ENCODE results near the gene LILRB5.
"Not testable (repeated sequence)": the region's sequence is repeated elsewhere in the genome, so short reads cannot be mapped to it uniquely, and the experiment has no call there.

LILRB5 gene

GRCh38 chr19:54209811-54210494 is 47.1 kb downstream of the LILRB5 start:
- peak; percentile 98 for DNase-seq

- DNase-seq: peak; percentile 45
Measured at GRCh38 chr19:54209058-54209810, 47.8 kb downstream of the LILRB5 start.

- peak; percentile 57 for DNase-seq
Measured at GRCh38 chr19:54208784-54209057, 48.4 kb downstream of the LILRB5 start.

- DNase-seq: peak; percentile 68
Measured at GRCh38 chr19:54207983-54208783, 48.9 kb downstream of the LILRB5 start.

- no peak for DNase-seq
Measured at GRCh38 chr19:54207676-54207982, 49.4 kb downstream of the LILRB5 start.

- DNase-seq: not testable (repeated sequence)
Measured at GRCh38 chr19:54207193-54207592, 49.9 kb downstream of the LILRB5 start.

GRCh38 chr19:54206831-54207177 is 50.3 kb downstream of the LILRB5 start:
- DNase-seq: no peak

- DNase-seq: no peak
Measured at GRCh38 chr19:54206030-54206830, 50.8 kb downstream of the LILRB5 start.

GRCh38 chr19:54204767-54205468 is 52.2 kb downstream of the LILRB5 start:
- no peak for DNase-seq

GRCh38 chr19:54203151-54203611 is 53.9 kb downstream of the LILRB5 start:
- DNase-seq: no peak

GRCh38 chr19:54201980-54202379 is 55.1 kb downstream of the LILRB5 start:
- DNase-seq: no peak

- DNase-seq: no peak
Measured at GRCh38 chr19:54201172-54201701, 55.8 kb downstream of the LILRB5 start.

Measured in EL (cell line).